Activated gamma-delta T cell (primary cell): Measurements from ENCODE around the gene C1QTNF1.

ENCODE experiments used
- DNase-seq: peaks from one replicate; lab custom pipeline; 2025; lab: John Stamatoyannopoulos, UW
- total RNA-seq, 2 donors: gene quantifications; one replicate each; lab custom pipeline; 2026; lab: John Stamatoyannopoulos, UW

Gene C1QTNF1
- 0.13 to 0.51 reads per million in 2 donors for total RNA-seq

DNA sequence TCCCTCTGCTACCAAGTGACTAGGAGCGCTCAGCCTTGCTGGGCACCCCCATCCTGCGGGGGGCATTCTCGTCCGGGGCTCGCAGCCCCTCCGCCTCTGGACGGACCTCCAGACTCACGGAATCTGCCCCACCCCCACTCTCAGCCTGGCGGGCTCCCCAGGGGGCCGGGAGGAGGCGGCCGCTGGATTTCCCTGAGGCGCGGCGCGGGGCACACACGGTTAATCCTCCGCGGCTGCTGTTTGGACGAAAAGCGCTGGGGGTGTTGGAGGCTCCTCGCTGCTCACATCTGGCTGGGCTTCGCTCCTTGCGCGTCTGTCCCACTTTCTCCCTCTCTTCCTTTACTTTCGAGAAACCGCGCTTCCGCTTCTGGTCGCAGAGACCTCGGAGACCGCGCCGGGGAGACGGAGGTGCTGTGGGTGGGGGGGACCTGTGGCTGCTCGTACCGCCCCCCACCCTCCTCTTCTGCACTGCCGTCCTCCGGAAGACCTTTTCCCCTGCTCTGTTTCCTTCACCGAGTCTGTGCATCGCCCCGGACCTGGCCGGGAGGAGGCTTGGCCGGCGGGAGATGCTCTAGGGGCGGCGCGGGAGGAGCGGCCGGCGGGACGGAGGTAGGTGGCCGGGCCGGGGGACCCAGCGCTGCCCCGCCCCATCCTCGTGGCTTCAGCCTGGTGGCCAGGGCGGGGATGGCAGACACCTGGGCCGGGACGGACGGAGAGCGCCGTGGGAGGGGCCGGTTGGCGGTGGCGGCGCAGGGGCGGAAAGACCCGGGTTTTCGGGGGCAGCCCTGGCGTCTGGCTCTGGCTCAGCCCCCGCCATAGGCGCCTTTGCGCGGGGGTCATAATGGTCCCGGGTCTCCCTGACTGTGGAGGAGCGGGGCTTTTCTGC lies at the start of gene C1QTNF1:
C1QTNF1 (plus strand) TSS at position 284 of the 886 bp plus-strand sequence. CDS start 19,800 bp downstream, outside the sequence.
- peak; percentile 30 for DNase-seq

- DNase-seq, result no peak
Observed at GRCh38 chr17:78974635-78975591, 49.1 kb upstream of the C1QTNF1 start.

GRCh38 chr17:78976907-78977680 lies 46.9 kb upstream of the C1QTNF1 start:
- no peak for DNase-seq

GRCh38 chr17:78977681-78977943 lies 46.4 kb upstream of the C1QTNF1 start:
- no peak for DNase-seq

DNA sequence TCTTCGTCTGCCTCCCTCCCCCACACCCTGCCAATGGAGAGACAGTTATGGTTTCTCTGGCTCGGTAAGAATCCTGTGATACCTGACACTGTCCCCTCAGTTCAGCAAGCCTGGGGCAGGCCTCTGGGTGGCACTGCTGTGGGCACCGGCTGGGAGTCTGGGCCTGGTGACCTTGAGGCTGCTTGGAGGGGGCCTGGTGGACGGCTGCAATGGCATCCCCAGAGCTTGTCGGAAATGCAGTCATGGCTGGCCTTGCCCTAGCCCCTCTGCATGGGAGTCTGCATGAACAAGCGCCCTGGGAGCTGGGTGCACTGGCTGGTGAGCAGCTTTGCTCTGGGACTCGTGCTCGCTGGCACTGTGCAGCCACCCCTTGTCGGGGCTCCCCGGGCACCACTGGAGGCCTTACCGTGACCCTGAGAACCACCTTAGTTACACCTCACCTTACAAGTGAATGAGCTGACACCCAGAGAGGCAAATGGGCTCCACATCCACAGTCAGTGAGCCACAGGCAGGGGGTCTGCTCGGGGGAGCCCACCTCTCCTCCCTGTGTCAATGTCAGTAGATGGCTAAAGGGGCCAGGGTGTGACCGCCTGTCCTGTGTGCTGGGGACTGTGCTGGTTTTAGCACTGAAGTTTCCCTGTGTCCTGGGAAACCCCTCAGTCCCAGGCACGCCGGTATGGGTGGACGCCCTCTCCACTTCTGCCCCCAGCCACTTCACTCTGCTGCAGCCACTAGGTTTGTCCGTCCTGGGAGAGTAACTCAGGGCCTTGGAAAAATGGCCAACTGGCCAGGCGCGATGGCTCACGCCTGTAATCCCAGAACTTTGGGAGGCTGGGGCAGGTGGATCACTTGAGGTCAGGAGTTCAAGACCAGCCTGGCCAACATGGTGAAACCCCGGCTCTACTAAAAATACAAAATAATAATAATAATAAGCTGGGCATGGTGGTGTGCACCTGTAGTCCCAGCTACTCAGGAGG lies 45.7 kb upstream of the C1QTNF1 start:
- DNase-seq, result no peak

DNA sequence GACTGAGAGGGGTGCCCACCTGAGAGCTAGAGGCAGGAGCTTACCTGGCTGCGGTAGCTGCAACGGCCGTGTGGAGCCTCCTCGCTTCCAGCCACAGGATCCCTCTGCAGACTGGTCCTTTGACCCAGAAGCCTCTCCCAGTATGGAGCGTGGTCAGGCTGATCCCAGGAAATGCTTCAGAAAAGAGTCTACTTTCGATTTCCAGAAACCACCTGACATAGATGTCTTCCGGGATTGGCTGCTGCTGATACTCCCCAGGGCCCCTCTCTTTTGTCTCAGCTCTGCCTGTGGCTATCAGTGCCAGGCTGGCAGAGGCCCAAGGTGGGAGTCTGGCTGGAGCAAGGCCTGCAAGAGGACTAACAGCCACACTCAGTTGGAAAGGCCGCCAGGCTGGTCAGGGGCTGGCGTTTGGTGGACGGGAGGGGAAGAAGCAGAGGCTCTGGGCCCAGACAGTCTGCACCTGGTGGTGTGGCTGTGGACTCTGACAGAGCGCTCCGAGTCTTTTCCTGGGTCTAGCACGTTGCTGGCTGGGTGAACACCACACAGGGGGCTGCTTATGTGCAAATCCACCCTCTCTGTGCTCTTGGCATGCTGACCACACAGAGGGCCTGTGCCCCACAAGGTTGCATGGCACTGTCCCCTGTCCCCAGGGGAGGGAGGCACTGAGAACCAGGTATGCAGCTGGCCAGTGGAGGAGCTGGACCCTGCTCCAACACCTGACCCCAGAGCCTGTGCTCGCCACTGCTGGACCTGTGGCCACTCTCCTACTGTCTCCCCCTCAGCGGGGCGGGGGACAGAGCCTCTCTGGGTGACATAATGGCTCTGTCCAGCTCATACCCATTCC lies 44.0 kb upstream of the C1QTNF1 start, which contains the start of gene LGALS3BP:
LGALS3BP (minus strand) TSS at position 144 of the 844 bp plus-strand sequence. CDS start 2,732 bp downstream, outside the sequence.
- no peak for DNase-seq

- no peak for DNase-seq
Observed at GRCh38 chr17:78980624-78980972, 43.4 kb upstream of the C1QTNF1 start.

DNA sequence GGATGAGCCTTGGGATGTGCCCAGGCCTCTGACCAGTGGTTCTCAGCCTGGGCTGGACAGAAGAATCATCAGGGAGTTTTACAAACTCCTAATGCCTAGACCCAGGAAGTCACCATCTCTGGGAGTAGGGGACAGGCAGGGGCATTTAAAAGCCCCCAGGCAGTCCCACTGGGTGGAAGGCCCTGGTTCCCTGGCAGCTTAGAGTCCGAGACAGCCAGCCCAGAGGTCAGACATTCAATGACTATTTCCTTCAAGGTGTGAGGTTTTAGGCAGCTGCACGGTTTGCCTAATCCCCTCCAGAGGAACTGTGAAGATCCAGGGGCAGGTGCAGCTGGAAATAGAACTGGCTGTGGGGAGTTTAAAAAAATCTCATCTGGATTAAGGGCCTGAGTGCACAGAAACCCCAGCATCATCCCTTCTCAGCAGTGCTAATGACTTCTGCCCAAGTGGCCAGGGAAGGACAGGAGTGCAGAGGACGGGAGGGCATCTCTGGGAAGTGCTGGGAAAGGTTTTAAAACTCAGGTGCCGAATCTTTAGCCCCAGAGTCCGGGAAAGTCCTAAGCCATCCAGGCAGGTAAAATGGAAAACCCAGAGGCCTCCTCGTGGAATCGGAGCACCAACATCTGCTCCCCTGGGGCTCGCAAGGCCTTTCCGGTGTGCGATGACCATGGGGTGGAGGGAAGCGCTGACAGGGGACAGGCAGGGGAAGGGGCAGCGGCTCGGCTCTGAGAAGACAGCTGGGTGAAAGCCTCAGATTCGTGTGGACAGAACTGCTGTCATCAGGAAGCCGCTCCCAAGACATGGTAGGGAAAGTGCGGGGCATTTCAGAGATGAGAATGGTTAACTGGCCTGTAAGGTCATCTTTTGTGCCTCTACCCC lies 42.7 kb upstream of the C1QTNF1 start:
- no peak for DNase-seq

DNA sequence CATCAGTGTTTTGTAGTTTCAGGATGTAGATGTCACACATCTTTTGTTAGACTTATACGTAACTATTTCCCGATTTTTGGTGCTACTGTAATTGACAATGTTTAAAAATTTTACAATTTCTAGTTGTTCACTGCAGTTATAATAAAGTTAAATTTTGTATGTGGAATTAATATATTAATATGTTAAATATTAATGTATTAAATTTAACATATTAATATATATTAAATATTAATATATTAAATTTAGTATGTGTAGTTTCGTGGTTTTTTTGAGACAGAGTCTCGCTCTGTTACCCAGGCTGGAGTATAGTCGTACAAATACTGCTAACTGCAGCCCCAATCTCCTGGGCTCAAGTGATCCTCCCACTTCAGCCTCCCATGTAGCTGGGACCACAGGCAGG lies 38.6 kb upstream of the C1QTNF1 start:
- no peak for DNase-seq

DNA sequence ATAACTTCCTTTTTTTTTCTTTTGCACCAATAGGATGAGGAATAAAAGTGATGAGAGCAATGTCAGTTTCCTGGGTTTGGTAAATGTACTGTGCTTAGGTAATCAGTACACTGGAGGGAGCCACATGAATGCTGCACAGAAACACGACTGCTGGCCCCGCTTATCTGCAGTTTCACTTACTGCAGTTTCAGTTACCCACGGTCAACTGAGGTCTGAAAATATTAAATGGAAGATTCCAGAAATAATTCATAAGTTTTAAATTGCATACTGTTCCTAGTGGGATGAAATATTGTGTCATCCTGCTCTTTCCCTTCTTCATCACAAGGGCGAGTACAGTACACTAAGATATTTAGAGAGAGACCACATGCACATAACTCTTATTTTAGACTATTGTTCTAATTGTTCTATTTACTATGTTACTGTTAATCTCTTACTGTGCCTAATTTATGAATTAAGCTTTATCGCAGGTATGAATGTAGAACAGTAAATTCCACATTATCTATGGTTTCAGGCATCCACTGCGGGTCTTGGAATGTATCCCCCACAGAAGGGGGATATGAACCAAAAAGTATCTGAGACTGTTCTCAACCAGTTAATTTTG lies 37.8 kb upstream of the C1QTNF1 start:
- DNase-seq, result no peak

DNA sequence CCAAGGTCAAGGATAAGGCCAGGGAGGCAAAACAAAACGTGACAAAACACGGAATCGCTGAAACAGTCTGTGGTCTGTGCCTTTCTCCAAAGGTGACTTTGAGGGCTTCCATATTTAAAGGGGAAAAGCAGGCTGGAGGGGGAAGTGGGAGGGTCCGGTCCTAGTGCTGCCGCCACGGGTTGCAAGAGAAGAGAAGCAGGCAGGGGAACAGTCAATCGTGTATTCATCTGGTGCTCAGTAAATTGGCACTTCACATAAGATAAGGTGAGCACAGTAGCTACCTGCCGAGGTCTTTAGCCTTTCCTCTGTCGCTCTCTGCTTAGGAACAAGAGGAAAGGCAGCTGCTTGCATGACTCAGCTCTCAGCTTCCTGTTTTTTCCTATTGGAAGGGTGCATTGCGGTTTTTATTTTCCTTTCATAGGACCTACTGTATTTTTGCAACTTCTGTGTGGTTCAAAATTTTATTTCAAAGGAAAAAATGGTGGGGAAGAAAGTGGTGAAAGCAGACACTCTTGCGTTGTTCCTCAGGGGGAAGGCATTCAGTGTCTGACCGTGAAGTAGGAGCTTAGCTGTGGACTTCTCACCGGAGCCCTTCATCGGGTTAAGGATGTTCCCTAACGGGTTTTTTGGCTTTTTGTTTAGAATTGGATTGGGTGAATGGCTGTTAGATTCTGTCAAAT lies 37.2 kb upstream of the C1QTNF1 start:
- DNase-seq, result no peak

GRCh38 chr17:78988152-78988551 lies 35.8 kb upstream of the C1QTNF1 start:
- DNase-seq, result no peak

DNA sequence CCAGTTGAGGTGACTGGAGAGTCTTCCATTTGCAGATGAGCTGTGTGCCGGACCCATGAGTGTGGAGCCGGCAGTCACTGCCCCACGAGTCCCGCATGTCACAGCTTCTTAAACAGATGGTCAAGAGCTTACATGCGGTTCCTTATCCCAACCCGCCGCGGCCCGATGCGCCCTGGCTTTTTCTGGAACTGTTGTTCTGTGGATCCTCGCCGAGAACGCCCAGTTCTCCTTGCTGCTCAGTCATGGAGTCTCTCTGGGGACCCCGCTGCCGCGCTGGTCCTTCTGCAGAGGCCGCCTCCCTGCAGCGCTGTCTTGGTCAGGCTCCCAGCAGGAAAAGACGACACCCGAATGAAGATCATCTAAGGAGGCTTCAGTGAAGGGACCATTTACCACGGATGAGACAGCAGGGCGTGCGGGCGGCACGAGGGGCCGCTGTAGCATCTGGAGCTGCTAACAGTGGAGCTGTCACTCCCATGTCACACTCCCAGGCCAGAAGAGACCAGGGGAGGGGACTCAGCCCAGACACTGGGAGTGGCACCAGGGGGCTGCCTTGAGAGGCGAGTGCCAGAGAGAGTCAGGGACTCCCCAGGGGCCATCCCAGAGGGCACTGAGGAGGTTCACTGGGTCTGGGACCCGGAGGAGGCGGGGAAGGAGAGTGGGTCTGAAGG lies 33.5 kb upstream of the C1QTNF1 start:
- no peak for DNase-seq

- no peak for DNase-seq
Observed at GRCh38 chr17:78991017-78991738, 32.8 kb upstream of the C1QTNF1 start.

- DNase-seq, result no peak
Observed at GRCh38 chr17:78991906-78992532, 31.9 kb upstream of the C1QTNF1 start.
